Breast epithelium (tissue), 3 donors: ENCODE measurements around the gene SPOCK1.

Experiments used
- POLR2A ChIP-seq: fragments of 450-650 bp; IDR thresholded peaks from one replicate; pipeline ENCODE4 v1.6.1; 2016; ENCODE audit warnings: antibody characterized with exemption, mild to moderate bottlenecking, moderate library complexity
- POLR2AphosphoS5 ChIP-seq, 3 donors: sonication (generic); formaldehyde crosslinking; IDR thresholded peaks; one replicate each; pipeline ENCODE4 v1.6.1; 2017; ENCODE audit warnings: antibody characterized with exemption in 3 of 3
- TF ChIP-seq, protein P1 (sequence below), 3 donors: fragments of 450-650 bp; IDR thresholded peaks; one replicate each; pipeline ENCODE4 v1.5.1; 2016 to 2017; ENCODE audit warnings: antibody characterized with exemption in 3 of 3, mild to moderate bottlenecking in 3 of 3, moderate library complexity in 3 of 3

DNA sequence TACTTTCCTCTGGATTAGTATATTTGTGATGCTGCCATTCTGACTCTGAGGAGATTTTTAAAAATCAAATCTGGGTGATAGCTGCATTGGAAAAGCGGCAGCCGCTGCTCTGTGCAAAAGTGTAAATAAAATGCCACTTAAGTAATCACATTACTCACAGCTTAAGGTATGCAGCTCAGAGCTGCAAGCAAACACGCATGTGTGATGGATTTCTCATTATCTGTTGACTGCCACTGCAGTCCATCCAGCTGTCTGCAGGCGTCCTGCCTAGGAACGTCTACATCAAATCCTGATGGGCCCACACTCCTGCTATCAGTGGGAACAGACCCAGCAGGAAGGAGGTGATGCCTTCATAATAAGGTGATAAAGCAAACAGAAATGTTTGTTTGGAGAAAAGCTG lies 216.9 kb downstream of the SPOCK1 start:
- TF ChIP-seq, protein P1, sequence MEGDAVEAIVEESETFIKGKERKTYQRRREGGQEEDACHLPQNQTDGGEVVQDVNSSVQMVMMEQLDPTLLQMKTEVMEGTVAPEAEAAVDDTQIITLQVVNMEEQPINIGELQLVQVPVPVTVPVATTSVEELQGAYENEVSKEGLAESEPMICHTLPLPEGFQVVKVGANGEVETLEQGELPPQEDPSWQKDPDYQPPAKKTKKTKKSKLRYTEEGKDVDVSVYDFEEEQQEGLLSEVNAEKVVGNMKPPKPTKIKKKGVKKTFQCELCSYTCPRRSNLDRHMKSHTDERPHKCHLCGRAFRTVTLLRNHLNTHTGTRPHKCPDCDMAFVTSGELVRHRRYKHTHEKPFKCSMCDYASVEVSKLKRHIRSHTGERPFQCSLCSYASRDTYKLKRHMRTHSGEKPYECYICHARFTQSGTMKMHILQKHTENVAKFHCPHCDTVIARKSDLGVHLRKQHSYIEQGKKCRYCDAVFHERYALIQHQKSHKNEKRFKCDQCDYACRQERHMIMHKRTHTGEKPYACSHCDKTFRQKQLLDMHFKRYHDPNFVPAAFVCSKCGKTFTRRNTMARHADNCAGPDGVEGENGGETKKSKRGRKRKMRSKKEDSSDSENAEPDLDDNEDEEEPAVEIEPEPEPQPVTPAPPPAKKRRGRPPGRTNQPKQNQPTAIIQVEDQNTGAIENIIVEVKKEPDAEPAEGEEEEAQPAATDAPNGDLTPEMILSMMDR (IDR thresholded peaks at IDR 0.05), result no peak
- no peak for TF ChIP-seq POLR2A
- TF ChIP-seq POLR2AphosphoS5 (IDR thresholded peaks at IDR 0.05), result no peak
